Amniotic stem cell (primary cell): ENCODE measurements around the gene KDM6B.

Source experiments
- DNase-seq: peaks from one replicate; lab custom pipeline; 2025; lab: John Stamatoyannopoulos, UW

Gene KDM6B

DNA sequence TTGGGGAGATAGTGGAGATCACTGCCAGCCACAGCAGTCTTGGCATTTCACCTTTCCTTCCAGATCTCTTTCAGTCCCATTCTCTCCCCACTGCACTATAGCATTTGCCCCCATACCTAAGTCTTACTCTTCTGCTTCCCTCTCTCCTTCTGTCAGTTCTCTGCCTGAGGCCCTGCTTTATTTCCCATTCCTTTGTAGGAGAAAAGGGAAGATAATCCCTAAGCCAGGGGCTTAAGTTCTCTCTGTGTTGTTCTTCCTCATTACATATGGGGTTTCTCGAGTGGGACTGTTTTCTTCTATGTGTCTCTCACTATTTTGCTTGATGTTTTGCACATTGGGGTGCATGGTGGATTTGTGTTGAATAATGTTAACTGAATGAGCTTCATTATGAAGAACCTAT lies 6.4 kb downstream of the KDM6B start:
- no peak for DNase-seq

DNA sequence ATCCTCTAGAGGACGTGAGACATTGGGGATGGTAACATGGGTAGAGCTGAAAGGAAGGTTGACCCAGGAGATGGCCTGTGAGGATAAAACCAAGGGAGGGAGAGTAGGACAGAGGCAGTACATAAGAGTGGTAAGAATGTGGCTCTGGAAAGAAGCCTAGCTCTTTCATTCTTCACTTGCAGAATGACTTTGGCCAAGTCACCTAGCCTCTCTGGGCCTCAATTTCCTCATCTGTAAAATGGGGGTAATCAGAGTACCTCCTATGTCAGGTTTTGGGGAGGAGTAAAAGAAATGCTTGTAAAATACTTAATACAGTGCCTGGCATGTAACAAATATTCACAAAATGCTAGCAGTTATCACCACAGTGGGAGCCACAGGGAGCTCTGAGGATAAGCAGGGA lies 6.9 kb downstream of the KDM6B start:
- no peak for DNase-seq

DNA sequence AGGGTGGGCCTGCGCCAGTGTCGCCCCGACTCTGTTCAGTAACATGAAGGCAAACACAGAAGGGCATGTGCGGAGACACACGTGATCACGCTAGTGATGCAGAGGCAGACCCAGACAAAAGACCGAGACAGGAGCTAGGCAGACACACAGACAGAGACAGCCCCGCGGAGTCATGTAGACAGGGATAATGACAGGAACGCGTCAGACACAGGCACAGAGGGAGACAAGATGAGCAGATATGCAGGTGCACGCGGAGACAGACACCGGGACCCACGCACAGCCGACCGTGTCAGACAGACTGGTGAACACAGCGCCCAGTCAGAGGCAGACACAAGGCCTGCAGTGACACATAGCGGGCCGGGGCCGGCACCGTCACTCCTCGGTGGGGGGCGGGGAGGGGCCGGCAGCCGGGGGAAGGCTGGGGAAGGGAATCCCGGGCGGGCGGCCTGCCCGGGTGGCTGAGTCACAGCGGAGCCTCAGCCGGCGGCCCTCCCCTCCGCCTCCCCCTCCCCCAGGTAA lies 7.4 kb downstream of the KDM6B start:
- peak; percentile 85 for DNase-seq

DNA sequence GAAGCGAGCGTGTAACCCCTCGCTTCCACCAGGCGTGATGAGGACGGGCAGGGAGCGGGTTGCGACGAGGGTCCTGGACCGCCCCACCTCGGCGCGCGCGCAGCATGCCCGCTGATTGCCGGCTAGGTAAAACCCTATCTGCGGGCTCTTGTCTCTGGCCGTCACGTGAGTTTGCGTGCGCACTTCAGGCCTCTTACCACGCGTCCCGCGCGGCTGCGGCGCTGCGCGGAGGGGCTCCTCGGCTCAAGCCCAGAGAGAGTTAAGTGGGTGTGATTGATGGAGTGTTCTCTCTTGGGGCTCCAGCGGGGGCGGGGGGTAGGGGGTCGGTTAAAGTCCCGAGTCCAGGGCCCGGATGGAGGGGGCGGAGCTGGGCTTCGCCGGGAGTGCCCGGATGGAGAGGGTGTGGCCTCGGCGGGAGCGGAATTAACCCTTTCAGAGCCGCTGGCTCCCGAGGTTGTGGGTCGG lies 7.9 kb downstream of the KDM6B start:
- DNase-seq: peak; percentile 56

DNA sequence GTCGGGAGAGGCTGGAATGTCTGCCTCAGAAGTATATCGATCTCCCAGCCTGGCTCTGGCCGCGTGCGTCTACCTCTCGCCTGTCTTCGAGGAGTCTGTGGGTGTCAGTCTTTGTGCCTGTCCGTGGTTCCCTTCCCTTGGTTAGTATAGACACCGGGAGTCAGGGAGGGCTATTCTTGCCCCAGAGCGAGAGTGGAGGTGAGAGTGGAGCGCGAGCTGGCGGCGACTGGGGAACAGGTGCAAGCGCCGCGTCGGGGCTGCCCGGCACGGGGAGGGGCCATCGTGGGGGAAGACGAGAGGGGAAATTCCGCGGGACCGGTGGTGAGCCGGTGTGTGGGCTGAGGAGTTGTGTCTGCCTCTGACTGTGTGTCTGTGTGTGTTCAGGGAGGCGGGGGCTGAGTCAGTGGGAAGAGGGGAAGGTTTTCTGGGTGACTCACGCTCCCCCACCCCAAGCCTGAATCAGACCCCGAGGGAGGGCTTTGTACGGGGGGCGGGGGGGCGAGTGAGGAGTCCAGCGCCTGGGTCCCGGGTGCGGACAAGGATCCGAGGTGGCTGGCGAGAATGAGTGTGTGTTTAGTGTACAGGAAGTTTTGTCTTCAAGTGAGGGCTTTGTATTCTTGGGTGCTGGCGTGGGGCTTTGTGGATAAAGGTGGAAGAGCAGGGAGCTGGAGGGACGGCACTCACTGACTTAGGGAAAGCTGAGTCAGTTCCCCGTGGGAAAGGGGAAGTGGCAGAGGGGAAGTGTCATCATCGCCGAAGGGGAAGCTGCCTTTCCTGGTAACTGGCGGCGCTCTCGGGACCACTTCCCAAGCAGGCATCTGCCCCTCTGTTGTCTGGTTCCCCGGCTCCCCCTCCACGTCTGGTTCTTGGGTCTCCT lies 8.6 kb downstream of the KDM6B start:
- peak; percentile 85 for DNase-seq

DNA sequence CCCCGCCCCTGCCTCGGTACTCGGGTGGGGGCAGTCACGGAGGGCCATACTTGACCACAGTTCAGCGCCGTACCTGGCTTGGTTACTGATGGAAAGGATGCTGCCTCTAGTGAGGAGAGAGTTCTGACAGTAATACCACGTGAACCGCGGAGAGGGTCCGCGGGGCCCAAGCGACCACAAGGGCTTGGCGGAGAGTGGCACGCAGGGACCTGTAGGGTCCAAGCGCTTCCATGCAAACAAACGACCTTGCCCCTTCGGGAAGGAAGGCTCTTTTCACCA lies 9.2 kb downstream of the KDM6B start:
- no peak for DNase-seq

DNA sequence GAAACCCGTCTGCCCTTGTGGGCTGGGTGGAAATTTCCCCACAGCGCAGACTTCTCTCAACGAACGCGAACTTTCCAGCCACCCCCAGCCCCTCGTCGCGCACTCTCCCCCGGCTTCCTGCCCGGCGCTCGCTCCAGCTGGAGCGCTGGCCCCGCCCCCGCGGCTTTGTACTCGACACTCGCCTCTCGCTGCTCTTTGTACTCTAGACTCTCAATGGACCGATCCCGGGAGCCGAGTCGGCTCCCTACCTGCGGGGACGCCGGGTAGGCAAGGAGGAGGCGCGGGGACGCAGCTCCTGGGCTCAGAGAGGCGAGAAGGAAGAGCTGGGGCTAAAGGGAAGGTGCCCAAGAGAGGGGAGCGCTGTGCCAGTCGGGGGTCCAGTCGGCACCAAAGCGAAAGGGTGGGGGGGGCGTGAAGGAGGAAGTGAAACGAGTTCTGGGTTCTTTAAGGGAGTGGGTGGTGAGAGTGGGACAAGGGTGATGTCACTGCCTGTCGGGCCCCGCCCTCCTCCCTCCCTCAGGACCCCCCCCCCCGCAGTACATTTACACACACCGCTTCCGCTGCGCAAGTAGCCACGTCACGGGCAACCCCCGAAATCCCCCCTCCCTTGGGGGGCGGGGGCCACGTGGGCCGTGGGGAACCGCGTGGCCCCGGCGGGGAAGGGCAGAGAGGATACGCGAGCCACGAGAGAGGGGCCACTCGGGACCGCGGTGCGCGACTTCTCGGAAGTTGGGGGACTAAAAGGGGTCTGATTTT lies 9.7 kb downstream of the KDM6B start:
- DNase-seq: peak; percentile 60

DNA sequence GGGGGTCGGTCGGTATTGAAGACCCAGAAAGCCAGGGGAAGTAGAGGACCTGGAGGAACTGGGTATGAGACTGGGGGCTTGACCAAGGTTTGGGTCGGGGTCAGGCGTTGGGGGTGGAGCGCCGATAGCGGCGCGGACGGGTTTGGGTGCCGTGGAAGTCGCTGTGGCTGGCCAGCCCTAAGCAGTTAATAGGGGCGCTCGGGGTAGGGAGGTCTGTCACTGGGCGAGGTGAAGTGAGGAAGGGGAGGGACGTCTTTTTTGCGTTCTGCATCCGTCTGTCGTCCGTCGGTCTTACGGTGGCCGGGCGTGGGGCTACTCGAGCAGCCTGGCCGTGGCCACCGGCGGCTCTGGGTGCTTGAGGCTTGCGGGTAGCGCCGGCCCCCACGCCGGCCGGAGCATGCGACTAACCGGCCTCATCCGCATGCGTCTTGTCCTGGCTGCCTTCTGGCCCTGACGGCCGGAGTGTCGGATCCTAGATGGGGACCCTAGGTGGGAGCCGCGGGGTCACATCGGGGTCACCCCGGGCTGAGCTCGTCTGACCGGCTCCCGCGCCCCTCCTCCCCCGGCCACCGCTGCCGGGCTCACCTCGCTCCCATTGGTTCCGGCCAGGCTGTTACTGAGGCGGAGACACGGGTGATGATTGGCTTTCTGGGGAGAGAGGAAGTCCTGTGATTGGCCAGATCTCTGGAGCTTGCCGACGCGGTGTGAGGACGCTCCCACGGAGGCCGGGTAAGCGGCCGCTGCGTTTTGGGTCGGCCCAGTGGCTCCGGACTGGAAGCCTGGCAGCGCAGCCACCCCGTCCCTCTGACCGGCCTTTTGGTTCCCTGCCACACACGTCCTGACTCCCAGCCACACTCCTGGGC lies 10.5 kb downstream of the KDM6B start:
- peak; percentile 88 for DNase-seq

DNA sequence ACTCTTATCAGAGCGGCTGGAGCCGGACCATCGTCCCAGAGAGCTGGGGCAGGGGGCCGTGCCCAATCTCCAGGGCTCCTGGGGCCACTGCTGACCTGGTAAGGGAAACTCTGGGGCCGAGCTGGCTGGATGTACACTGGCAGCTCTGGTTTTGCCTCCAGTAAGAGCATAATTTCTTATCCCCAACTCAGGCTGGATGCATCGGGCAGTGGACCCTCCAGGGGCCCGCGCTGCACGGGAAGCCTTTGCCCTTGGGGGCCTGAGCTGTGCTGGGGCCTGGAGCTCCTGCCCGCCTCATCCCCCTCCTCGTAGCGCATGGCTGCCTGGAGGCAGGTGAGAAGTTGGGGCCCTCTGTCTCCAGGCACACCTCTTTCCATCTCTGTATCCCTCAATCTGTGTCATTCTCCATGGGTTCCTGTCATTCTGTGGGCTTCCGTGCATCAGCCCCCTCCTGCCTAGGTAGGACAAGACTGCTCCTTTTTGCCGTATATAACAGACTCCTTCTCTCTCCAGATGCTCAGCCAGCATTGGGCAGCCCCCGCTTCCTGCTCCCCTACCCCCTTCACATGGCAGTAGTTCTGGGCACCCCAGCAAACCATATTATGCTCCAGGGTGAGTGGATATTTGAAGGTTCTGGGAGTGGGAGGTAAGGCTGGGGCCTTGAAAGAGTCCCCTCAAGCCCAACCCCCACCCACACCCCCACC lies 11.5 kb downstream of the KDM6B start:
- no peak for DNase-seq

DNA sequence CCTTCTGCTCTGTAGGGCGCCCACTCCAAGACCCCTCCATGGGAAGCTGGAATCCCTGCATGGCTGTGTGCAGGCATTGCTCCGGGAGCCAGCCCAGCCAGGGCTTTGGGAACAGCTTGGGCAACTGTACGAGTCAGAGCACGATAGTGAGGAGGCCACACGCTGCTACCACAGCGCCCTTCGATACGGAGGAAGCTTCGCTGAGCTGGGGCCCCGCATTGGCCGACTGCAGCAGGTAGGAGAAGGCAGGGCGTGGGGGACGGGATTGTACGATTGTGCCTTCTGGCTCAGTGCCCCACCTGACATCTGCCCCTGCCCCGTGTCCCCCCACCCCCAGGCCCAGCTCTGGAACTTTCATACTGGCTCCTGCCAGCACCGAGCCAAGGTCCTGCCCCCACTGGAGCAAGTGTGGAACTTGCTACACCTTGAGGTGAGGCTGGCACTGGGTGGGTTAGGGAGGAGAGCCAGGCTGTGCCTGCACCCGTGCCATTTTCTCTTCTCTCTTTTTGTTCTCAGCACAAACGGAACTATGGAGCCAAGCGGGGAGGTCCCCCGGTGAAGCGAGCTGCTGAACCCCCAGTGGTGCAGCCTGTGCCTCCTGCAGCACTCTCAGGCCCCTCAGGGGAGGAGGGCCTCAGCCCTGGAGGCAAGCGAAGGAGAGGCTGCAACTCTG lies 12.2 kb downstream of the KDM6B start:
- DNase-seq: no peak

DNA sequence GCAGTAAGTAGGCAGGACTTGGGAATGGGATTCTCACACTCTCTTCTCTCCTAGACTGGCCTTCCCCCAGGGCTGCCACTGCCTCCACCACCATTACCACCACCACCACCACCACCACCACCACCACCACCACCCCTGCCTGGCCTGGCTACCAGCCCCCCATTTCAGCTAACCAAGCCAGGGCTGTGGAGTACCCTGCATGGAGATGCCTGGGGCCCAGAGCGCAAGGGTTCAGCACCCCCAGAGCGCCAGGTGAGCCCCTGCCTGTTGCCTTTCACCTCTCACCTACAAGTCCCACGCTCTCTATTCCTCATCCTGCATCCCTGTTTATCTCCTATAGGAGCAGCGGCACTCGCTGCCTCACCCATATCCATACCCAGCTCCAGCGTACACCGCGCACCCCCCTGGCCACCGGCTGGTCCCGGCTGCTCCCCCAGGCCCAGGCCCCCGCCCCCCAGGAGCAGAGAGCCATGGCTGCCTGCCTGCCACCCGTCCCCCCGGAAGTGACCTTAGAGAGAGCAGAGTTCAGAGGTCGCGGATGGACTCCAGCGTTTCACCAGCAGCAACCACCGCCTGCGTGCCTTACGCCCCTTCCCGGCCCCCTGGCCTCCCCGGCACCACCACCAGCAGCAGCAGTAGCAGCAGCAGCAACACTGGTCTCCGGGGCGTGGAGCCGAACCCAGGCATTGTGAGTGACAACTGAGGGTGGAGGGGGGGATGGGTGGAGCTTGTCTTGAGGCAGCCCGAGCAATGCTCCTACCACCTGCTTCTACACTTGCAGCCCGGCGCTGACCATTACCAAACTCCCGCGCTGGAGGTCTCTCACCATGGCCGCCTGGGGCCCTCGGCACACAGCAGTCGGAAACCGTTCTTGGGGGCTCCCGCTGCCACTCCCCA lies 13.0 kb downstream of the KDM6B start:
- no peak for DNase-seq

DNA sequence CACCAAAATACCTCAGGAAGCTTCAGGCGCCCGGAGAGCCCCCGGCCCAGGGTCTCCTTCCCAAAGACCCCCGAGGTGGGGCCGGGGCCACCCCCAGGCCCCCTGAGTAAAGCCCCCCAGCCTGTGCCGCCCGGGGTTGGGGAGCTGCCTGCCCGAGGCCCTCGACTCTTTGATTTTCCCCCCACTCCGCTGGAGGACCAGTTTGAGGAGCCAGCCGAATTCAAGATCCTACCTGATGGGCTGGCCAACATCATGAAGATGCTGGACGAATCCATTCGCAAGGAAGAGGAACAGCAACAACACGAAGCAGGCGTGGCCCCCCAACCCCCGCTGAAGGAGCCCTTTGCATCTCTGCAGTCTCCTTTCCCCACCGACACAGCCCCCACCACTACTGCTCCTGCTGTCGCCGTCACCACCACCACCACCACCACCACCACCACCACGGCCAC lies 14.1 kb downstream of the KDM6B start:
- no peak for DNase-seq

DNA sequence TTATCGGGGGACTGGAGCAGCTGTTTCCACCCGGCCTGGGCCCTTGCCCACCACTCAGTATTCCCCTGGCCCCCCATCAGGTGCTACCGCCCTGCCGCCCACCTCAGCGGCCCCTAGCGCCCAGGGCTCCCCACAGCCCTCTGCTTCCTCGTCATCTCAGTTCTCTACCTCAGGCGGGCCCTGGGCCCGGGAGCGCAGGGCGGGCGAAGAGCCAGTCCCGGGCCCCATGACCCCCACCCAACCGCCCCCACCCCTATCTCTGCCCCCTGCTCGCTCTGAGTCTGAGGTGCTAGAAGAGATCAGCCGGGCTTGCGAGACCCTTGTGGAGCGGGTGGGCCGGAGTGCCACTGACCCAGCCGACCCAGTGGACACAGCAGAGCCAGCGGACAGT lies 14.7 kb downstream of the KDM6B start:
- DNase-seq: no peak

DNA sequence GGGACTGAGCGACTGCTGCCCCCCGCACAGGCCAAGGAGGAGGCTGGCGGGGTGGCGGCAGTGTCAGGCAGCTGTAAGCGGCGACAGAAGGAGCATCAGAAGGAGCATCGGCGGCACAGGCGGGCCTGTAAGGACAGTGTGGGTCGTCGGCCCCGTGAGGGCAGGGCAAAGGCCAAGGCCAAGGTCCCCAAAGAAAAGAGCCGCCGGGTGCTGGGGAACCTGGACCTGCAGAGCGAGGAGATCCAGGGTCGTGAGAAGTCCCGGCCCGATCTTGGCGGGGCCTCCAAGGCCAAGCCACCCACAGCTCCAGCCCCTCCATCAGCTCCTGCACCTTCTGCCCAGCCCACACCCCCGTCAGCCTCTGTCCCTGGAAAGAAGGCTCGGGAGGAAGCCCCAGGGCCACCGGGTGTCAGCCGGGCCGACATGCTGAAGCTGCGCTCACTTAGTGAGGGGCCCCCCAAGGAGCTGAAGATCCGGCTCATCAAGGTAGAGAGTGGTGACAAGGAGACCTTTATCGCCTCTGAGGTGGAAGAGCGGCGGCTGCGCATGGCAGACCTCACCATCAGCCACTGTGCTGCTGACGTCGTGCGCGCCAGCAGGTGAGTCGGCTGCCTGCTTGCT lies 15.2 kb downstream of the KDM6B start:
- DNase-seq: no peak

DNA sequence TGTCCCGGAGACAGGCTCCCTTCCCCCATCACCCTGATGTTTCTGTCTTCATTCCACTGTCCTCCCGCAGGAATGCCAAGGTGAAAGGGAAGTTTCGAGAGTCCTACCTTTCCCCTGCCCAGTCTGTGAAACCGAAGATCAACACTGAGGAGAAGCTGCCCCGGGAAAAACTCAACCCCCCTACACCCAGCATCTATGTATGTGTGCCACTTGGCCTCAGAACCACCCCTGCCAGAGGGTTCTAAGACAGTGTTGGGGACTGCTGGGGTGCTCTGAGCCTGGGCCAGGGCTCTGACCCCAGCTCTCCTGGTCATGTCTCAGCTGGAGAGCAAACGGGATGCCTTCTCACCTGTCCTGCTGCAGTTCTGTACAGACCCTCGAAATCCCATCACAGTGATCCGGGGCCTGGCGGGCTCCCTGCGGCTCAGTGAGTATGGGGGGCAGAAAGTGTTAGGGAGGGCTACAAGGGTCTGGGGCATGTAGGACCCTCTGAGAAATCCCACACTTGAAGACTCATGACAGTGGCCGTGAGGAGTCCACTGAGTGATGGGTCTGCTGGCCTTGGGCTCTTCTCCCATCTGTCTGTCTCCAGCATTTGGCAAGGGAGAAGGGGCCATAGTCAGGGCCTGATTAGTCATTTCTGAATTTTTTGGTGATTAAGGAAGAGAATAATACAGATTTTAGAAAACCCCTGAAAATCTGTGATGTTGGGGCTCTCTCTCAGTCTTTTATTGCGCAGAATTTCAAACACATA lies 15.9 kb downstream of the KDM6B start:
- no peak for DNase-seq

DNA sequence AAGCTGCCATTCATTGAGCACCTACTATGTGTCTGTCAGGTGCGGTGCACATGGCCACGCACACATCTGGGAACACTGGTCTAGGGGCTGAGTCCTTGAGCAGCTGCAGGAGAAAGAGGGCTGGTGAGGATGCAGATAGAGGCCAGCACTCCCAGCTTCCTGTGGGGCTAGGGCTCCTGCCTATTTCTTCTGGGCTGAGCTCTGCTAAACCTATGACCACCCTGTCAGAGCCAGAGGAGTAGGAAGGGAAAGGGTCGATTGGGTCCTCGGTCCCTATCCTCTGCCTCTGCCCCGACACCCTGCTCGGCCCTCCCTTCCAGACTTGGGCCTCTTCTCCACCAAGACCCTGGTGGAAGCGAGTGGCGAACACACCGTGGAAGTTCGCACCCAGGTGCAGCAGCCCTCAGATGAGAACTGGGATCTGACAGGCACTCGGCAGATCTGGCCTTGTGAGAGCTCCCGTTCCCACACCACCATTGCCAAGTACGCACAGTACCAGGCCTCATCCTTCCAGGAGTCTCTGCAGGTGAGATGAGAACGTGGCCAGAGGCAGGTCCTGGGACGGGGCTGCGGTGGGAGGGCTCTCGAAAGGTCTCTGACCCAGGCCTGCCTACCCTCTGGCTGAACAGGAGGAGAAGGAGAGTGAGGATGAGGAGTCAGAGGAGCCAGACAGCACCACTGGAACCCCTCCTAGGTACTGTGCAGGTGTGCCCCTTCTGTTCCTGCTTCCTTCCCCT lies 16.9 kb downstream of the KDM6B start:
- no peak for DNase-seq

DNA sequence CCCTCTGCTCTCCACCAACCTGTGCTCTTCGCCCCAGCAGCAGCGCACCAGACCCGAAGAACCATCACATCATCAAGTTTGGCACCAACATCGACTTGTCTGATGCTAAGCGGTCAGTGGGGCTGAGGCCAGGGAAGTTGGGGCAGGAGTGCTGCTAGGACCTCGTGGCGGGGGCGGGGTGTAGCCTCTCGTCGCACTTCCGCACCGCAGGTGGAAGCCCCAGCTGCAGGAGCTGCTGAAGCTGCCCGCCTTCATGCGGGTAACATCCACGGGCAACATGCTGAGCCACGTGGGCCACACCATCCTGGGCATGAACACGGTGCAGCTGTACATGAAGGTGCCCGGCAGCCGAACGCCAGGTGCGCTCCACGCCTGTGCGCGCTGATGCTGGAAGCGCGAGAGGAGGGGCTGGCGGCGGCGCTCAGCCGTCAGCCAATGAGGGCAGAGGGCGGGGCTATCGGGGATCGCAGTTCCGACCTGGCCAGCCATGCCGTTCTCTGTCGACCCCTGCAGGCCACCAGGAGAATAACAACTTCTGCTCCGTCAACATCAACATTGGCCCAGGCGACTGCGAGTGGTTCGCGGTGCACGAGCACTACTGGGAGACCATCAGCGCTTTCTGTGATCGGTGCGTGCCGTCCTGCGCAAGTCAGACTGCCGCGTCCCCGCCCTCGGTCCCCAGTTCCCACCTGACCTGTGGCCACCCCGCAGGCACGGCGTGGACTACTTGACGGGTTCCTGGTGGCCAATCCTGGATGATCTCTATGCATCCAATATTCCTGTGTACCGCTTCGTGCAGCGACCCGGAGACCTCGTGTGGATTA lies 17.6 kb downstream of the KDM6B start:
- DNase-seq: peak; percentile 76
